ENCODE results near the gene CR1. TPM values are rescaled to one million over a fixed set of nuclear protein-coding genes. Genes with fewer than 3 reads are reported as not detected.
"Not testable (repeated sequence)": the region's sequence is repeated elsewhere in the genome, so short reads cannot be mapped to it uniquely, and the experiment has no call there.

Gene CR1
- total RNA-seq, 4 donors from 2014 or later, result 6.7 to 27.6 (median 8.8) TPM

- Histone ChIP-seq H3K4me3 (no peak overlapping the region), H3K36me3 (no peaks in the 10 kb centered on the region), H3K27ac (peak overlapping the region in 1 of 4 donors; percentile 36), H3K9me3 (no peaks in the 10 kb centered on the region), H3K27me3 (no peaks in the 10 kb centered on the region), H3K4me1 (peaks cover 0 to 5% (median 0%) of the 10 kb centered on the region in 4 donors)
- WGBS, 2 donors, result 45 to 50% methylated on average over 8 of the region's 8 CpGs
- TF ChIP-seq POLR2A (IDR thresholded peaks at IDR 0.05) (no peak), EP300 (IDR thresholded peaks at IDR 0.05) (no peak)
- TF ChIP-seq, protein P1, sequence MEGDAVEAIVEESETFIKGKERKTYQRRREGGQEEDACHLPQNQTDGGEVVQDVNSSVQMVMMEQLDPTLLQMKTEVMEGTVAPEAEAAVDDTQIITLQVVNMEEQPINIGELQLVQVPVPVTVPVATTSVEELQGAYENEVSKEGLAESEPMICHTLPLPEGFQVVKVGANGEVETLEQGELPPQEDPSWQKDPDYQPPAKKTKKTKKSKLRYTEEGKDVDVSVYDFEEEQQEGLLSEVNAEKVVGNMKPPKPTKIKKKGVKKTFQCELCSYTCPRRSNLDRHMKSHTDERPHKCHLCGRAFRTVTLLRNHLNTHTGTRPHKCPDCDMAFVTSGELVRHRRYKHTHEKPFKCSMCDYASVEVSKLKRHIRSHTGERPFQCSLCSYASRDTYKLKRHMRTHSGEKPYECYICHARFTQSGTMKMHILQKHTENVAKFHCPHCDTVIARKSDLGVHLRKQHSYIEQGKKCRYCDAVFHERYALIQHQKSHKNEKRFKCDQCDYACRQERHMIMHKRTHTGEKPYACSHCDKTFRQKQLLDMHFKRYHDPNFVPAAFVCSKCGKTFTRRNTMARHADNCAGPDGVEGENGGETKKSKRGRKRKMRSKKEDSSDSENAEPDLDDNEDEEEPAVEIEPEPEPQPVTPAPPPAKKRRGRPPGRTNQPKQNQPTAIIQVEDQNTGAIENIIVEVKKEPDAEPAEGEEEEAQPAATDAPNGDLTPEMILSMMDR (IDR thresholded peaks at IDR 0.05), result no peak
- no peak for DNase-seq (ENCODE audit: low spot score in 2 of 2)
Observed at GRCh38 chr1:207581496-207582153, 85.7 kb downstream of the CR1 start.

DNA sequence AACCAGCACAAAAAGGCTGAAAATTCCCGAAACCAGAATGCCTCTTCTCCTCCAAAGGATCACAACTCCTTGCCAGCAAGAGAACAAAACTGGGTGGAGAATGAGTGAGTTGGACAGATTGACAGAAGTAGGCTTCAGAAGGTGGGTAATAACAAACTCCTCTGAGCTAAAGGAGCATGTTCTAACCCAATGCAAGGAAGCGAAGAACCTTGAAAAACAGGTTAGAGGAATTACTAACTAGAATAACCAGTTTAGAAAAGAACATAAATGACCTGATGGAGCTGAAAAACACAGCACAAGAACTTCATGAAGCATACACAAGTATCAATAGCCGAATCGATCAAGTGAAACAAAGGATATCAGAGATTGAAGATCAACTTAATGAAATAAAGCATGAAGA is 93.5 kb downstream of the CR1 start:
- not testable (repeated sequence) for DNase-seq (ENCODE audit: low spot score in 2 of 2); H3K4me3 ChIP-seq; H3K27me3 ChIP-seq; H3K4me1 ChIP-seq; H3K9me3 ChIP-seq
- Histone ChIP-seq H3K36me3 (peaks cover 0 to 17% (median 0%) of the 10 kb centered on the region in 3 donors), H3K27ac (peak overlapping the region in 1 of 4 donors; percentile 84)
- 94 to 96% methylated on average over 4 of the region's 4 CpGs for WGBS, 2 donors

DNA sequence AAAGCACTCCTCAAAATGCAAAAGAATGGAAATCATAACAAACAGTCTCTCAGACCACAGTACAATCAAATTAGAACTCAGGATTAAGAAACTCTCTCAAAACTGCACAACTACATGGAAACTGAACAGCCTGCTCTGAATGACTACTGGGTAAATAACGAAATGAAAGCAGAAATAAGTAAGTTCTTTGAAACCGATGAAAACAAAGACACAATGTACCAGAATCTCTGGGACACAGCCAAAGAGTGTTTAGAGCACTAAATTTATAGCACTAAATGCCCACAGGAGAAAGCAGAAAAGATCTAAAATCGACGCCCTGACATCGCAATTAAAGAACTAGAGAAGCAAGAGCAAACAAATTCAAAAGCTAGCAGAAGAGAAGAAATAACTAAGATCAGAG is 95.2 kb downstream of the CR1 start:
- peak overlapping the region; percentile 62 to 88 (median 76) for H3K27ac ChIP-seq
- not testable (repeated sequence) for H3K4me3 ChIP-seq; H3K27me3 ChIP-seq; H3K9me3 ChIP-seq; H3K4me1 ChIP-seq; DNase-seq (ENCODE audit: low spot score in 2 of 2)
- 45 to 46% methylated on average over 5 of the region's 5 CpGs for WGBS, 2 donors
- TF ChIP-seq POLR2A (IDR thresholded peaks at IDR 0.05) (peak in 1 of 2 donors; percentile 23), EP300 (IDR thresholded peaks at IDR 0.05) (peak; percentile 32 to 72)
- peaks cover 0 to 17% (median 0%) of the 10 kb centered on the region in 3 donors for H3K36me3 ChIP-seq

GRCh38 chr1:207594095-207594494 is 98.1 kb downstream of the CR1 start:
- H3K4me1 ChIP-seq; H3K9me3 ChIP-seq; H3K36me3 ChIP-seq; H3K27ac ChIP-seq; DNase-seq (ENCODE audit: low spot score in 2 of 2); H3K27me3 ChIP-seq; H3K4me3 ChIP-seq: not testable (repeated sequence)
- WGBS, 2 donors, result 92 to 93% methylated on average over 4 of the region's 4 CpGs

DNA sequence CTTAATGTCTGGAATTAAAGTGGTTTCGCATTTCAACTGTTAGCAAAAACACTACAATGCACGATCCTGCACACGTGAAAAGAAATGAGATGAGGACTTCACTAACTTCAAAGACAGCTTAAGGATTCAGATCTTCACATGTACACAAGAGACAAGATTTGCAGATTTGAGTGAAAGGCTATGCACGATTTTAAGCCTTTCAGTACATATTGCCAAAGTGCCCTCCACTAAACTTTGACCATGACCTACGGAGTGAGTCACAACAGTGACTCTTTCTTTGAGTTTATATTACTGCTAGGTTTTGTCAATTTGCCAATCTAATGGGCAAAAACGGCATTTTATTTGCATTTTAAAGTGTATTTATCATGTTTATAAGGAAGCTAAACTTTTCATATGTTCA is 107.8 kb downstream of the CR1 start:
- TF ChIP-seq, protein P1 (IDR thresholded peaks at IDR 0.05), result no peak
- no peak for TF ChIP-seq POLR2A (IDR thresholded peaks at IDR 0.05)
- TF ChIP-seq EP300 (IDR thresholded peaks at IDR 0.05), result no peak
- H3K4me1 ChIP-seq, result no peaks in the 10 kb centered on the region
- no peak overlapping the region for H3K4me3 ChIP-seq
- no peaks in the 10 kb centered on the region for H3K36me3 ChIP-seq
- no peaks in the 10 kb centered on the region for H3K27me3 ChIP-seq
- no peak overlapping the region for H3K27ac ChIP-seq
- no peaks in the 10 kb centered on the region for H3K9me3 ChIP-seq
- DNase-seq (ENCODE audit: low spot score in 2 of 2), result no peak
- WGBS, 2 donors, result 45 to 50% methylated on average over 6 of the region's 6 CpGs

DNA sequence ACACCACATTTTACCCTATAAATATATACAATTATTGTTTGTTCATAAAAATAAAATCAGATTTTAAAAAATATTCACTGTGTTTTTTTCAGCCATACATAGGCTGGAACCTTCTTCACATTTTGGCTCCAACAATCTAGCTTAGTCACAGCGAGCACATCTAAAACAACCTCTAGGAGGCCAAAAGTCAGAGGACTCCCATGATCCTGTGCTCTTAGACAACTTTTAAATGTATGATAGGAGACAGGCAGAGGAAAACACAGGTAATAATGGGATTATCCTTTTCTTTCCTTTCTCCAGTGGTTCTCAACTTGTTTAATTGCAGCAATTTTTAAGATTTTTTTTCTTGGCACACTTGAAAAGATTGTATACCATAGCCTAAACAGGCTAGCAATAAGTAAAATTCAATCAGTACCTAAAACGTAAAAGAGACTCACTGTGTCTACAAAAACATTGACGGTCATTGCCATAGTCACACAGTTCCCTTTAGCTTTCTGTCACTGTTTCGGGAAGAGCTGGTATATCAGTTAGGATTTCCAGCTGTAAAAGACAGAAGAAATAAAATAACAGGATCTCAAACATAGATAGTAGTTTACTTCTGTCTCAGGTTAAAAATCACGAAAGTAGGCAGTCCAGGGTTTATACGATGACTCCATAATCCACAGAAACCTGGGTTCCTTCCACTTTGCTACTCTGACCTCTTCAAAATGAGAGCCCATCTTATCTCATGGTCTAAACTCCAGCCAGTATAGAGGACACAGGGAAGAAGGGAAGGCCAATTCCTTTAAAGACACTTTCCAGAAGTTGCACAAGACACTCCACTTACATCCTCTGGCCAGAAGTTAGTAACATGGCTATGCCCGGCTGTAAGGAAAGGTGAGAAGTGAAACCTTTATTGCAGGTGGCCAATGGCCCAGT is 109.7 kb downstream of the CR1 start:
- WGBS, 2 donors, result 92% methylated on average over 7 of the region's 7 CpGs
- no peaks in the 10 kb centered on the region for H3K36me3 ChIP-seq
- H3K9me3 ChIP-seq, result no peaks in the 10 kb centered on the region
- no peaks in the 10 kb centered on the region for H3K4me1 ChIP-seq
- no peak overlapping the region for H3K4me3 ChIP-seq
- H3K27me3 ChIP-seq, result no peaks in the 10 kb centered on the region
- H3K27ac ChIP-seq, result no peak overlapping the region
- TF ChIP-seq EP300 (IDR thresholded peaks at IDR 0.05) (no peak), POLR2A (IDR thresholded peaks at IDR 0.05) (no peak)
- TF ChIP-seq, protein P1 (IDR thresholded peaks at IDR 0.05), result no peak
- no peak for DNase-seq (ENCODE audit: low spot score in 2 of 2)
